ENCODE results near the gene RTN1. TPM values are rescaled to one million over a fixed set of nuclear protein-coding genes. Genes with fewer than 3 reads are reported as not detected.

Gene RTN1
- polyA plus RNA-seq, 1 donor from 2014 or later = 1,138 TPM

DNA sequence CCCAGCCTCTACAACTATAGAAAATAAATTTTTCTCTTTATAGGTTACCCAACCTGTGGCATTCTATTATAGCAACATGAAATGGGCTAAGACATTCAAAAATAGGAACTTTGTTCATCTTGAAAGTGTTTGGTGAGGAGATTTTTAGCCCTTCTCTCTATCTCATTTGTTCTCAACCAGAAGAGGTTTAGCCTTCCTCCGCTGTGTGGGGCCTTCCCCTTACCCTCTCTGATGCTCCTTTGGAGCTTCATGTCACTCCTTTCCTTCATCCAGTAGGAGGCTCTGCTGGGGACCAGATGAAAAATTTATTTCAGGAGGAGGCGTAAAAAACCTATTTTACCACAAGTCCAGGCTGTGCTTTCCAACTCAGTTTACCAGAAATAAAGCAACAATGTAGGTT, 94.1 kb downstream of the RTN1 start:
- TF ChIP-seq POLR2AphosphoS5 (IDR thresholded peaks at IDR 0.05) (no peak), RAD21 (conservative IDR thresholded peaks at IDR 0.05) (no peak), EP300 (conservative IDR thresholded peaks at IDR 0.05; ENCODE audit: poor library complexity, severe bottlenecking) (no peak), SMC3 (conservative IDR thresholded peaks at IDR 0.05; ENCODE audit: poor library complexity) (no peak), MXI1 (conservative IDR thresholded peaks at IDR 0.05; ENCODE audit: poor library complexity, severe bottlenecking) (no peak), EZH2 (IDR thresholded peaks at IDR 0.05; ENCODE audit: borderline replicate concordance, insufficient read depth, low read length, poor library complexity, severe bottlenecking) (no peak), TAF1 (IDR thresholded peaks at IDR 0.05; ENCODE audit: low read depth) (no peak)
- TF ChIP-seq, protein P1, sequence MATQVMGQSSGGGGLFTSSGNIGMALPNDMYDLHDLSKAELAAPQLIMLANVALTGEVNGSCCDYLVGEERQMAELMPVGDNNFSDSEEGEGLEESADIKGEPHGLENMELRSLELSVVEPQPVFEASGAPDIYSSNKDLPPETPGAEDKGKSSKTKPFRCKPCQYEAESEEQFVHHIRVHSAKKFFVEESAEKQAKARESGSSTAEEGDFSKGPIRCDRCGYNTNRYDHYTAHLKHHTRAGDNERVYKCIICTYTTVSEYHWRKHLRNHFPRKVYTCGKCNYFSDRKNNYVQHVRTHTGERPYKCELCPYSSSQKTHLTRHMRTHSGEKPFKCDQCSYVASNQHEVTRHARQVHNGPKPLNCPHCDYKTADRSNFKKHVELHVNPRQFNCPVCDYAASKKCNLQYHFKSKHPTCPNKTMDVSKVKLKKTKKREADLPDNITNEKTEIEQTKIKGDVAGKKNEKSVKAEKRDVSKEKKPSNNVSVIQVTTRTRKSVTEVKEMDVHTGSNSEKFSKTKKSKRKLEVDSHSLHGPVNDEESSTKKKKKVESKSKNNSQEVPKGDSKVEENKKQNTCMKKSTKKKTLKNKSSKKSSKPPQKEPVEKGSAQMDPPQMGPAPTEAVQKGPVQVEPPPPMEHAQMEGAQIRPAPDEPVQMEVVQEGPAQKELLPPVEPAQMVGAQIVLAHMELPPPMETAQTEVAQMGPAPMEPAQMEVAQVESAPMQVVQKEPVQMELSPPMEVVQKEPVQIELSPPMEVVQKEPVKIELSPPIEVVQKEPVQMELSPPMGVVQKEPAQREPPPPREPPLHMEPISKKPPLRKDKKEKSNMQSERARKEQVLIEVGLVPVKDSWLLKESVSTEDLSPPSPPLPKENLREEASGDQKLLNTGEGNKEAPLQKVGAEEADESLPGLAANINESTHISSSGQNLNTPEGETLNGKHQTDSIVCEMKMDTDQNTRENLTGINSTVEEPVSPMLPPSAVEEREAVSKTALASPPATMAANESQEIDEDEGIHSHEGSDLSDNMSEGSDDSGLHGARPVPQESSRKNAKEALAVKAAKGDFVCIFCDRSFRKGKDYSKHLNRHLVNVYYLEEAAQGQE (IDR thresholded peaks at IDR 0.05; ENCODE audit: borderline replicate concordance) = no peak
- TF ChIP-seq, protein P2, sequence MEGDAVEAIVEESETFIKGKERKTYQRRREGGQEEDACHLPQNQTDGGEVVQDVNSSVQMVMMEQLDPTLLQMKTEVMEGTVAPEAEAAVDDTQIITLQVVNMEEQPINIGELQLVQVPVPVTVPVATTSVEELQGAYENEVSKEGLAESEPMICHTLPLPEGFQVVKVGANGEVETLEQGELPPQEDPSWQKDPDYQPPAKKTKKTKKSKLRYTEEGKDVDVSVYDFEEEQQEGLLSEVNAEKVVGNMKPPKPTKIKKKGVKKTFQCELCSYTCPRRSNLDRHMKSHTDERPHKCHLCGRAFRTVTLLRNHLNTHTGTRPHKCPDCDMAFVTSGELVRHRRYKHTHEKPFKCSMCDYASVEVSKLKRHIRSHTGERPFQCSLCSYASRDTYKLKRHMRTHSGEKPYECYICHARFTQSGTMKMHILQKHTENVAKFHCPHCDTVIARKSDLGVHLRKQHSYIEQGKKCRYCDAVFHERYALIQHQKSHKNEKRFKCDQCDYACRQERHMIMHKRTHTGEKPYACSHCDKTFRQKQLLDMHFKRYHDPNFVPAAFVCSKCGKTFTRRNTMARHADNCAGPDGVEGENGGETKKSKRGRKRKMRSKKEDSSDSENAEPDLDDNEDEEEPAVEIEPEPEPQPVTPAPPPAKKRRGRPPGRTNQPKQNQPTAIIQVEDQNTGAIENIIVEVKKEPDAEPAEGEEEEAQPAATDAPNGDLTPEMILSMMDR (IDR thresholded peaks at IDR 0.05; ENCODE audit: poor library complexity, severe bottlenecking) = no peak
- H3K4me2 ChIP-seq (ENCODE audit: low read length) = no peak overlapping the region
- H3K9ac ChIP-seq (ENCODE audit: low read length) = no peak overlapping the region
- H2AFZ ChIP-seq (ENCODE audit: low read depth, low read length) = no peak overlapping the region
- H3K27me3 ChIP-seq (ENCODE audit: insufficient read depth, low read depth, low read length) = no peaks in the 10 kb centered on the region
- H4K20me1 ChIP-seq (ENCODE audit: insufficient read depth) = no peaks in the 10 kb centered on the region
- H3K4me3 ChIP-seq (ENCODE audit: low read length) = no peak overlapping the region
- H3K9me2 ChIP-seq (ENCODE audit: insufficient read depth, low read length) = no peaks in the 10 kb centered on the region
- H3F3A ChIP-seq (ENCODE audit: insufficient read depth, low read length, poor library complexity, severe bottlenecking) = no peaks in the 10 kb centered on the region
- no peaks in the 10 kb centered on the region for H3K9me3 ChIP-seq (ENCODE audit: low read length)
- no peaks in the 10 kb centered on the region for H3K36me3 ChIP-seq (ENCODE audit: insufficient read depth, low read length)
- H3K79me2 ChIP-seq (replicated peaks; ENCODE audit: insufficient read depth, low read length) = no peaks in the 10 kb centered on the region
- H3K27ac ChIP-seq (ENCODE audit: low read length) = no peak overlapping the region

DNA sequence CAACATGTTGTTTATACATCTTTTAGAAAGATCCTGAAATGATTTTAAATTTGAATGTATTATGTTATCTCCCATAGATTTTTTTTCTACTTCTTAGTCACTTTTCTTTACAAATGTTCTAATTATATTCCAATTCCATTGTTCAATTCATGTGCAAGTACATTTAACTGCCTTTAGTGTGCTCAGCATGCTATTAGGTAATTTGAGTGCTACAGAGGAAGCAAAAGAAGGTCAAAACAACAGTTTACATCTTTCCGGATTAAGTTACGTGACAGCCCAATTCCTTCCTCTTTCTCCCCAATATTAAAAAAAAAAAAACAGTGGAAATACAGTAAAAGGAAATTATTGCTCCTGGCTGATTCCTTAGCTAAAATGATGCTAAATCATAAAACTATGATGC, 98.3 kb downstream of the RTN1 start:
- Histone ChIP-seq H4K20me1 (ENCODE audit: insufficient read depth) (no peaks in the 10 kb centered on the region), H3K9me2 (ENCODE audit: insufficient read depth, low read length) (no peaks in the 10 kb centered on the region), H3K9me3 (ENCODE audit: low read length) (no peaks in the 10 kb centered on the region), H3K4me2 (ENCODE audit: low read length) (no peak overlapping the region), H3K27me3 (ENCODE audit: insufficient read depth, low read depth, low read length) (no peaks in the 10 kb centered on the region), H3K36me3 (ENCODE audit: insufficient read depth, low read length) (no peaks in the 10 kb centered on the region), H2AFZ (ENCODE audit: low read depth, low read length) (no peak overlapping the region), H3K9ac (ENCODE audit: low read length) (no peak overlapping the region), H3F3A (ENCODE audit: insufficient read depth, low read length, poor library complexity, severe bottlenecking) (no peaks in the 10 kb centered on the region), H3K4me3 (ENCODE audit: low read length) (no peak overlapping the region), H3K27ac (ENCODE audit: low read length) (no peak overlapping the region), H3K79me2 (replicated peaks; ENCODE audit: insufficient read depth, low read length) (no peaks in the 10 kb centered on the region)
- no peak for TF ChIP-seq MXI1 (conservative IDR thresholded peaks at IDR 0.05; ENCODE audit: poor library complexity, severe bottlenecking)
- TF ChIP-seq RAD21 (conservative IDR thresholded peaks at IDR 0.05) = no peak
- TF ChIP-seq, protein P2 (IDR thresholded peaks at IDR 0.05; ENCODE audit: poor library complexity, severe bottlenecking) = no peak
- no peak for TF ChIP-seq TAF1 (IDR thresholded peaks at IDR 0.05; ENCODE audit: low read depth)
- TF ChIP-seq SMC3 (conservative IDR thresholded peaks at IDR 0.05; ENCODE audit: poor library complexity) = no peak
- TF ChIP-seq EP300 (conservative IDR thresholded peaks at IDR 0.05; ENCODE audit: poor library complexity, severe bottlenecking) = no peak
- TF ChIP-seq, protein P1 (IDR thresholded peaks at IDR 0.05; ENCODE audit: borderline replicate concordance) = no peak

Data from neural cell (in vitro differentiated cells).